HCT116 (cell line): ENCODE measurements around the gene CPNE8.

Source experiments
- JUND ChIP-seq: IDR thresholded peaks from 2 replicates; pipeline ENCODE4 v1.6.1; 2012
- POLR2A ChIP-seq: IDR thresholded peaks from 2 replicates; pipeline ENCODE4 v1.7.0; 2011; ENCODE audit warnings: borderline replicate concordance; ENCODE audit not compliant: insufficient read depth, insufficient read length; ENCODE audit errors: extremely low read depth
- TF ChIP-seq, protein P1 (sequence below), 3 experiments: fragments of 200-600 bp in 1 of 3; sonication (generic) in 1 of 3; IDR thresholded peaks in 2 of 3; conservative IDR thresholded peaks in 1 of 3; 2 replicates each; pipeline ENCODE4 v1.5.1; 2012 to 2017; ENCODE audit warnings: low read depth in 2 of 3, low read length in 2 of 3, antibody characterized with exemption in 1 of 3, borderline replicate concordance in 1 of 3, control low read depth in 1 of 3, mild to moderate bottlenecking in 1 of 3, mixed read lengths in 1 of 3, mixed run types in 1 of 3, moderate library complexity in 1 of 3; ENCODE audit not compliant: insufficient read depth in 1 of 3

DNA sequence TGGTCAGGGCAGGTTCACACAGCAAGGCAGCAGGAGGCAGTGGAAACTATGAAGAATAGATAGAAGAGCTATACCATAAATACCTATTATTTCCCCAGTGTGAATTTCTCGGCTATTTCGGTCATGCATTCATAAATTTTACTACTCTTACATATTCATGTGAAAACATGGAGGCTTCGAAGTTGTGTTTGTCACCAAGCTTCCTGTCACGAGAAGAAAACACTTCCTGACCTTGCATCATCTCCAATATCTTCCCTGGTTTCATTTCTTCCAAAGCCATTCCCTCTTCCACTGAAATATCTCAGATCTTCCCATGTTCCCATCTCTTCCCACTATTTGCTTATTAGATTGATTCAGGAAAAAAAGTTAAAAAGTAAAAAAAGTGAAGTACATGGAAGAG lies 80.4 kb downstream of the CPNE8 start:
- TF ChIP-seq, protein P1, sequence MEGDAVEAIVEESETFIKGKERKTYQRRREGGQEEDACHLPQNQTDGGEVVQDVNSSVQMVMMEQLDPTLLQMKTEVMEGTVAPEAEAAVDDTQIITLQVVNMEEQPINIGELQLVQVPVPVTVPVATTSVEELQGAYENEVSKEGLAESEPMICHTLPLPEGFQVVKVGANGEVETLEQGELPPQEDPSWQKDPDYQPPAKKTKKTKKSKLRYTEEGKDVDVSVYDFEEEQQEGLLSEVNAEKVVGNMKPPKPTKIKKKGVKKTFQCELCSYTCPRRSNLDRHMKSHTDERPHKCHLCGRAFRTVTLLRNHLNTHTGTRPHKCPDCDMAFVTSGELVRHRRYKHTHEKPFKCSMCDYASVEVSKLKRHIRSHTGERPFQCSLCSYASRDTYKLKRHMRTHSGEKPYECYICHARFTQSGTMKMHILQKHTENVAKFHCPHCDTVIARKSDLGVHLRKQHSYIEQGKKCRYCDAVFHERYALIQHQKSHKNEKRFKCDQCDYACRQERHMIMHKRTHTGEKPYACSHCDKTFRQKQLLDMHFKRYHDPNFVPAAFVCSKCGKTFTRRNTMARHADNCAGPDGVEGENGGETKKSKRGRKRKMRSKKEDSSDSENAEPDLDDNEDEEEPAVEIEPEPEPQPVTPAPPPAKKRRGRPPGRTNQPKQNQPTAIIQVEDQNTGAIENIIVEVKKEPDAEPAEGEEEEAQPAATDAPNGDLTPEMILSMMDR (IDR thresholded peaks at IDR 0.05 in 2 of 3, conservative IDR thresholded peaks at IDR 0.05 in 1 of 3; ENCODE audit: borderline replicate concordance in 1 of 3, insufficient read depth in 1 of 3, low read depth in 2 of 3, low read length in 2 of 3), result no peak
- TF ChIP-seq POLR2A (no peak), JUND (no peak)
